ENCODE data around the gene CBFA2T3.

CBFA2T3 gene

GRCh38 chr16:88977812-88978607, 1.0 kb upstream of the CBFA2T3 start:
- DNase-seq (ENCODE audit: low read depth in 4 of 4, low spot score in 1 of 4), result no peak

GRCh38 chr16:88976366-88977017, 515 bp downstream of the CBFA2T3 start:
- no peak for DNase-seq (ENCODE audit: low read depth in 4 of 4, low spot score in 1 of 4)

DNA sequence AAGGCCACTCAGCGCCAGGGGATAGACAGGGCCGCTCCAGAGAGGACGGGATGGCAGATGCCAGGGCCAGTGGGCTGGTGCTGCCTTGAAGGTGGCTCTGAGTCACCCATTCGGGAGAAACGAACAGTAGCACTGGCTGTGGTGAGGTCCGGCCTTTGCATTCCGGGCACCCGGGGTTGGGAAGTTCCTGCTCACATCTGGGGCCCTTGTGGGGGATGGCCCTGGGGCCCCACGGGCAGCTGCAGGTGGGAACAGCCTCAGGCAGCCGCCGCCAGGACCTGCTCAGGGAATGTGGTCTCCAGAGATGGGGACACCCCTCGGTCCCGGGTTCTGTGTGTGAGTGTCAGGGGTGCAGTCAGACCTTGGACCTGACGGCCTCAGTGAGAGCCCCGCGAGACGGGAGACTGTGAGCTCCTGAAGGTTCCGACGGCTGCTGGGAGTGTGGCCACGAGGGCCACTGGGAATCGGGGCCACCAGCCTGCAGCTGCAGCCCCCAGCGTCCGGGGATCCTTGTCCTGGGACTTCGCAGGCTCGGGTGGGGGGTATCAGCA, 1.4 kb downstream of the CBFA2T3 start:
- DNase-seq (ENCODE audit: low read depth in 4 of 4, low spot score in 1 of 4), result no peak

- DNase-seq (ENCODE audit: low read depth in 4 of 4, low spot score in 1 of 4), result no peak
Observed at GRCh38 chr16:88974916-88975215, 2.1 kb downstream of the CBFA2T3 start.

GRCh38 chr16:88974080-88974915, 2.7 kb downstream of the CBFA2T3 start:
- DNase-seq (ENCODE audit: low read depth in 4 of 4, low spot score in 1 of 4), result no peak

- DNase-seq (ENCODE audit: low read depth in 4 of 4, low spot score in 1 of 4), result no peak
Observed at GRCh38 chr16:88973415-88974050, 3.5 kb downstream of the CBFA2T3 start.

DNA sequence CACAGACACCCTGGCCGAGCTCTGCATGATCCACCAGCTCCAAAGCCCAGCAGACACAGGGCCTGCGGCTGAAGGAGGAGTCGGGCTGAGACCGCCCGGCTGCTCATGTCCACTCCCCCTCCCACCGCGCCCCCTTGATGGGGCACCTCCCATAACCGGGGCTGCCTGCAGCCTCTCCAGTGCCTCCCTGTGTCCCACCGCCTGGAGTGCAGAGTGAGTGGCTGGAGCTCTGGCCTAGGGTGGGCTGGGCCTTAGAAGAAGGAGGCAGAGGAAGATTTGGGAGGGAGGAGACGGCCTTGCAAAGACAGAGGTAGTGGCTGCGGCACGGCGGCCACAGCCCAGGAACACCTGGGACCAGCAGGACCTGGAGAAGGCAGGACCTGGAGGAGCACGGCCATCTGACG, 4.0 kb downstream of the CBFA2T3 start:
- DNase-seq (ENCODE audit: low read depth in 4 of 4, low spot score in 1 of 4), result no peak

GRCh38 chr16:88972349-88972748, 4.7 kb downstream of the CBFA2T3 start:
- DNase-seq (ENCODE audit: low read depth in 4 of 4, low spot score in 1 of 4), result no peak

DNA sequence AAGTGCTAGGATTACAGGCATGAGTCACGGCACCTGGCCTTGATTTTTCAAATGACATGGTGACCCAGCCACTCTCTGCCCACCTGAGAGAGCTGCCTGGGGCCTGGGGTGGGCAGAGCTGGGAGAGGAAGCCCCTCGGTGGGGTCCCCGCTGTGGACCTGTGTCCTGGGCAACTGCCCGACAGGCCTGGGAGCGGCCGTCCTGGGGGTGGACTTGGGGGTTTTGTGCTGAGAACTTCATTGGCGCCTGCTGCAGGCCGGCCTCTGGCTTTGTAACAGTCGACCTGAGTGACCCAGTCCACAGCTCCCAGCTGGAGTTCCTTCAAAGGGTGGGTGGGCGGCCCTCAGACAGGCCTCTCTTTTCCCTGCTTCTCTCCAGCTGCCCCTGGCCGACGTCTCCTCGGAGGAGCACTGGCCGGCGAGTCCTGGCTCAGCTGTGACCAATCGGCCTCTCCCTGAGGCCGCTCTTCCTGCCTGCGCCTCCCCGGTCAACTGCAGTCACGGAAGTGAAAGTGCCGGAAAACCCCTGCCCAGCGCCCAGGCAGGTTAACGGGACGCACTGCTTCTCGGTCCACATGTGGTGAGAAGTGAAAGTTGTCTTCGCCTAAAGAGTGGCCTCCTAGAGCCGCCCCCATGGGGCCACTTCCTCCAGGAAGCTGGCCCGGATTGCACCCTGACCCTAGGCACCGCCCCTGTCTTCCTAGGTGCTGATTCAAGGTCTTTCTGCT, 5.5 kb downstream of the CBFA2T3 start:
- no peak for DNase-seq (ENCODE audit: low read depth in 4 of 4, low spot score in 1 of 4)

- DNase-seq (ENCODE audit: low read depth in 4 of 4, low spot score in 1 of 4), result no peak
Observed at GRCh38 chr16:88970539-88971065, 6.4 kb downstream of the CBFA2T3 start.

DNA sequence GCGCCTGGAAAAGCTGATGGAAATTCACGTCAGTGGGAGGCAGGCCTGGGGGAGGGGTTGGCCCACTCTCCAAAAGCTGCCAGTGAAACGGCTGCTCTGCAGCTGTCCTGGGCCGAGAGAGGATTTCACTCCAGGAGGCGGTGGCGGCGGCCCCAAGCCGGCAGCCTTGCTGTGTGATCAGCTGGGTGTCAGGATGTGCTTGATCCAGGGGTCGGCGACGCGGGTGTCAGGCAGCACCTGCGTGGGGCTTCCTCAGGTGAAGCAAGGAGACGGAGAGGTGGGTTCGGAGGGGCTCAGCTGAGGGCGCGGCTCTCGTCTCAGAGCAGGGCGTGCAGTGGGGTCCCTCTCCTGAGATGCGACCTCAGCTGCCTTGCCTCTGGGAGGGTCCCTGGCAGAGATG, 7.0 kb downstream of the CBFA2T3 start:
- no peak for DNase-seq (ENCODE audit: low read depth in 4 of 4, low spot score in 1 of 4)

DNA sequence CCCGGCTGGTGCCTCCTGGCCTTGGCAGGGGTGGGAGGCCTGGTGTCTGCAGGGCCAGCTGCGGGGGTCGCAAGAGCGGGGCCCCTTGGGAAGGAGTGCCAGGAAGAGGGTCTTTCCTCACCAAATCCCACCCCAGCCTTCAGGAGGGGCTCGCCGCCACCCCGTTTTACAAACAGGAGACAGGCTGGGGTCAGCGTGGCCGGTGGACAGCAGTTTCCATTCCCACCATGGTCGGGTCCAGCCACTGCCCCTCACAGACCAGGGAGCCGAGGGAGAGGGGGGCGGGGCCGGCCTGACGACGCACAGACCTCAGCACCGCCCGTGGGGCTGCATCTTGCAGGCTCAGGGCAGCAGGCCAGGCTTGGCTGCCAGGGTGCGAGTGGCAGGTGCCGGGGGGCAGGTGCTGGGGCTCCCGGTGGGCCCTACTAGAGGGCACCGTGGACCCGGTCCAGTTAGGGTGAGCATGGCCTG, 7.6 kb downstream of the CBFA2T3 start:
- DNase-seq (ENCODE audit: low read depth in 4 of 4, low spot score in 1 of 4), result no peak

DNA sequence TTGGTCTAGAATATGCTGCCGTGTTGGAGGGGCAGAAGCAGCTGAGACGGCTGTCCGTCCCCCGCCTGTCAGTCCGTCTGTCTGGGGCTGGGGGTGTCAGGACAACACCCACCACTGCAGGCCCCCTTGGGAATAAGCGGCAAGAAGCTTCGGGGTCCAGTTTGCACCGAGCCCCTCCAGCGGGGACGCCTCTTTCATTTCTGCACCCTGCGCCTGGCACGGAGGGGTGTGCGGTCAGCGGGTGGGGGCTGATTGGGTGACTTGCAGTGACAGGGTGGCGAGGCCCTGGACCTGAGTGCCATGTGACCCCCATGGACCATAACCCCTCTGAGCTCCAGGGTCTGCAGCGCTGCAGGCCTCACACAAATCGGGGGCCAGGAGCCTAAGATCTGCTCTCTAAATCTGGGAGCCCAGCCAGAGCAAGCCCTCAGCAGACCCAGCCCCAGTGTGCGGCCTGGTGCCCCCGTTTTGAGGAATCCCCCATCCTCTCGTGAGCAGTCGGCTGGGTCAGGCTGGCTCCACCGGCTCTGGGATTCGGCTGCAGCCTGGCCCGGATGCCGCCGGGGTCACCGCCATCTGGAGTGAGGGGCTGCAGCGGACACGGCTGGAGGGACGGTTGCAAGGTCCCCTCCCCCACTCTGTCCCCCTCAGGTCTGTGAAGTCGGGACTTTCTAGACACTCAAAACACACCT, 8.3 kb downstream of the CBFA2T3 start:
- DNase-seq (ENCODE audit: low read depth in 4 of 4, low spot score in 1 of 4), result no peak

DNA sequence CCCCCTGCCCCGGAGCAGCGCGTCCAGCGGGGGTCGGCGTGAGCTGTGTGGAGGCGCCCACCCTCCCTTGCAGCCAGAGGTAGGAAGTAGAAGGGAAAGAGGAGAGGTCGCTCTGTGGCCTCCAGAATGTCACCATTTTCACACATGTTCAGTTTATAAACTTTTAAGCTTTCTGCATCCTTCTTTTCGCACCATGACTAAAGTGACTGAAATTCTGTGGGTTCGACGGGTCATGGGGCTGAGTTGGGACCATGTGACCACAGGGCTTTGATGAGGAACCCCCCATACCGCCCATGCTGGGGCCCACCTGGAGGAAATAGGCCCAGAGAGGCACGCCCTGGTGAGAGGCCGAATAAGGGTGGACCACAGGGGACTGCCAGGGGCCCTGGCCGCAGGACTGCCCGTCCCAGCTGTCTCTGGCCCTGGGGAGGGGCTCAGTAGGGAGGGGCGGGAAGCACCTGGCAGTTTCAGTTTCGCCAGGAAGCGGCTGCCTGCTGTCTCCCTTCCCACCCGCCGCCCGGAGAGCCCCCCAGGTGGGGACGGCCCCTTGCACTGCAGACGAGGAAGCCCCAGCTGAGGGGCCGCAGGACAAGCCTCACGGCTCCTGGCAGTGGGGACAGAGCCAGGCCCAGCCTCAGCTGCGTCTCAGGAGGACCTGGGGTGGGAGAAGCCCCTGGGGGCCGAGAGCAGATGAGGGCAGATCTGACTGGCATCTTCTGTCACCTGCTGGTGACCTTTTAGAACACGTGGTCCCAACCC, 9.0 kb downstream of the CBFA2T3 start:
- DNase-seq (ENCODE audit: low read depth in 4 of 4, low spot score in 1 of 4), result no peak

DNA sequence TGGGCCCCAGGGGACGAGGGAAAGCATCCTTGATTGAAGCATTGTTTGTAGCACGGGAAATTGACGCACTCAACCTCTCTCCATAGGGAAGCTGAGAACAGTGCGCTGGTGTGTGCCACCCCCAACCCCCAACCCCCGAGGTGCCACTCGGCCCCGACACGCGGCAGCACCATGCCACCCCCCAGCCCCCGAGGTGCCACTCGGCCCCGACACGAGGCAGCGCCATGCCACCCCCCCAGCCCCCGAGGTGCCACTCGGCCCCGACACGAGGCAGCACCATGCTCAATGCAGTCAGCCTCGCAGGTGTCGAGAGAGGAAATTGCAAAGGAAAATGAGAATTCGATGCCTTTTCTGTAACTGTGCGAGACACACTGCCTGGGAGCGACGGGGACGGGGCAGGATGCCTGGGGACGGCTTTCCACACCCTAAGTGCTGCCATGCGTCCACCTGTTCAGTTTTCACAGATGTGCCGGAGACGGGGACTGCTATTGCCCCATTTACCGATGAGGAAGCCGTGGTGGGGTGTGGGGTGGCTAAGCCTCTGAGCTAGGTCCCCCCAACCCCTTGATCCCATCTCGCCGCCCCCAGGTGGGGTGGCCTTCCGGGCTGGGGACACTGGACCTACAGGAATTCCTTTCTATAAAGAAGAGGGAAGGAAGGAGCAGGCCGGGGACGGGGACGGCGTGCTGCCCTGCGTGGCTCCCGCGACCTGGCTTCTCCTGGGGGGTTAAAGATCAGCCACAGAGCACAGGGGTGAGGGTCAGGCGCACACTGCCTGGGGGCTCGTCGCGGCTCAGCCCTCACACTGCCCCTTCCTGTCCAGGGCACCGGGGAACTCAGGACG, 9.8 kb downstream of the CBFA2T3 start:
- DNase-seq (ENCODE audit: low read depth in 4 of 4, low spot score in 1 of 4), result no peak

DNA sequence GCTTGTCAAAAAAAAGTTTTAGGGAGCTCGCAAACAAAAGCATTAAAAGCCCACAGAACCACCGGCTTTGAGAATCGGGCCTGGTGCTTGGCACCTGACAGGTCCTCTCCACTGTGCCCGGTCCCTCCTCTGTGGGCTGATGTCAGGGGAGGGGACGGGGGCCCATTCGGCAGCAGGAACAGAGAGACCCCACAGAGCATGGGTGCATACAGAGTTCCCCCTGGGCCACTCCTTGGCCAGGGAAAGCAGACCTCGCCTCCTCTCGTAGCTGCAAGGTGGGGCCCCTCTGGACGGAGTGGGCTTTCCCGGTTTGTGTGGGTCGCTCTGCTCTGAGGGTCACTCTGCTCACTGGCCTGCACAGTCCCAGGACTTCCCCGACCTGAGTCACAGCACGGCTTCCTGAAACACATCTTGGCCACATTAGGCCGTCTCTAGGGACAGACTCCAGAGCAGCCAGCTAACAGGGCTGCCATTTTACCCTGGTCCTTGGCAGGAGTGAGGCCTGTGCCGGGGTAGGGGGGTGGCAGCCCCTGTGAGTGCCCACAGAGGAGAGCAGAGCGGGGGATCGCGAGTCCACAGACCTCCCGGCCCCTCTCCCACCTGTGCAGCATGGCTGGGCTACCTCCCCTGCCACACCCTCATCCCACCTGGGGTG, 11.1 kb downstream of the CBFA2T3 start:
- DNase-seq (ENCODE audit: low read depth in 4 of 4, low spot score in 1 of 4), result no peak

DNA sequence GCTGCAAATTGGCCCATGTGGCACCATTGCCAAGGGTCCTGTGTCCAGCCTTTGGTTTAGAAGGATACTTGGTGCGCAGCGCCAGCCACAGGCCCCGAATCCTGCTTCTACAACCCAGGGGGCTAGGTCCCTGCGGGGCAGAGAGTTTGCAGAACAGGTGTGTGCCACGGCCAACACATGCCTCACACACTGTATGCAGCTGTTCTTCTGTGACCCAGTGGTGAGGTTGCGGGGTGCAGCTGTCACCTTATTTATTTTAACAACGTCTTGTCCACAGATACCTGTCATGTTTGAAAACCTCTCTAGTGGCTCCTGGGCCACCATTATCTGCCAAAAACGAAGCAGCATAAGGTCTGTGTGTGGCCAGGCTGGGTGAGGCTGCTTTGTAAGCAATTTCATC, 11.6 kb downstream of the CBFA2T3 start:
- no peak for DNase-seq (ENCODE audit: low read depth in 4 of 4, low spot score in 1 of 4)

DNA sequence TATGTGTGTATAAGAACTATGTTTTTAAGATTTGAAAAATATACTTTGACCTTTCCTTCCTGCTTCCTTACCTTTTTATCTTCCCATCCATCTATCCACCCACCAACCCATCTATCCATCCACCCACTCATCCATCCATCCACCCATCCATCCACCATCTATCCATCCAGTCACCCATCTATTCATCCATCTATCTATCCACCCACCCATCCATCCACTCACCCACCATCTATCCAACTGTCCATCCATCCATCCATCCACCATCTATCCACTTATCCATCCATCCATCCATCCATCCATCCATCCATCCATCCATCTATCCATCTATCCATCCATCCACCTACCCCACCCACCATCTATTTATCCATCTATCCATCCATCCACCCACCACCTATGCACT, 12.4 kb downstream of the CBFA2T3 start:
- no peak for DNase-seq (ENCODE audit: low read depth in 4 of 4, low spot score in 1 of 4)

Data from stimulated activated CD4-positive, alpha-beta T cell treated with anti-CD3 and anti-CD28 coated beads, Interleukin-1b, Interleukin-23, amount 100 ng/mL, for 24 hours (primary cell).